ENCODE data around the gene B3GALT5.

Gene B3GALT5

GRCh38 chr21:39696196-39696595, 83.5 kb downstream of the B3GALT5 start:
- no peak for DNase-seq (ENCODE audit: low read depth in 3 of 3)

GRCh38 chr21:39696618-39697017, 83.9 kb downstream of the B3GALT5 start:
- DNase-seq (ENCODE audit: low read depth in 3 of 3), result no peak

GRCh38 chr21:39700318-39700717, 87.6 kb downstream of the B3GALT5 start:
- DNase-seq (ENCODE audit: low read depth in 3 of 3), result no peak

GRCh38 chr21:39703578-39703977, 90.8 kb downstream of the B3GALT5 start:
- DNase-seq (ENCODE audit: low read depth in 3 of 3), result no peak

- DNase-seq (ENCODE audit: low read depth in 3 of 3), result no peak
These were observed 93.1 kb downstream of the B3GALT5 start for GRCh38 chr21:39705849-39706248.

- DNase-seq (ENCODE audit: low read depth in 3 of 3), result no peak
These were observed 94.6 kb downstream of the B3GALT5 start for GRCh38 chr21:39707316-39707715.

- no peak for DNase-seq (ENCODE audit: low read depth in 3 of 3)
These were observed 98.1 kb downstream of the B3GALT5 start for GRCh38 chr21:39710866-39711265.

GRCh38 chr21:39712273-39712672, 99.5 kb downstream of the B3GALT5 start:
- DNase-seq (ENCODE audit: low read depth in 3 of 3), result no peak

- DNase-seq (ENCODE audit: low read depth in 3 of 3), result no peak
These were observed 100.2 kb downstream of the B3GALT5 start for GRCh38 chr21:39712976-39713375.

- no peak for DNase-seq (ENCODE audit: low read depth in 3 of 3)
These were observed 101.2 kb downstream of the B3GALT5 start for GRCh38 chr21:39713905-39714304.

- no peak for DNase-seq (ENCODE audit: low read depth in 3 of 3)
These were observed 101.6 kb downstream of the B3GALT5 start for GRCh38 chr21:39714331-39714730.

GRCh38 chr21:39715804-39716397, 103.2 kb downstream of the B3GALT5 start:
- DNase-seq (ENCODE audit: low read depth in 3 of 3), result peak; percentile 1 to 31 (median 4)

GRCh38 chr21:39720126-39720778, 107.5 kb downstream of the B3GALT5 start:
- no peak for DNase-seq (ENCODE audit: low read depth in 3 of 3)

GRCh38 chr21:39721885-39722284, 109.1 kb downstream of the B3GALT5 start:
- no peak for DNase-seq (ENCODE audit: low read depth in 3 of 3)

All from stimulated activated CD4-positive, alpha-beta T cell treated with anti-CD3 and anti-CD28 coated beads, TNF-alpha, amount 100 ng/mL, for 24 hours (primary cell).